NCI-H2171 treated with DMSO at 0.1 percent for 48 hours (cell line): ENCODE data around the gene HDGF.
A peak's percentile ranks its signal among the peaks of the same experiment; 100 is the strongest.

Source experiments
- DNase-seq: peaks from one replicate; lab custom pipeline; 2025; lab: John Stamatoyannopoulos, UW

The HDGF gene

GRCh38 chr1:156746728-156747631 is 4.5 kb downstream of the HDGF start:
- peak; percentile 73 for DNase-seq

DNA sequence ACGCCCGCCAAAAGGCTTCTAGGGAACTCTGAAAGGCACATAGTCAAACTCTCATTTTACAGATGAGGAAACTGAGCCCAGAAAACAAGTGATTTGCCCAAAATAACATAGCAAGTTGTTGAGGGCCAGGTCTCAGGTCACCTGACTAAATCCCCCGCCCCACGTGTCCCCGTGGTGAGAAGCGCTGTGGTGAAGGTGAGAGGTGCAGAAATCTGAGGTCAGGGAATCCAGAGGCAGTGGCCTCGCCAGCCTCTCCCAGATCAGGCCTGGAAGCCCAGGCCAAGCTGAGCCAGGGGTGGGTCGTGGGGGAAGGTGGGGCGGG is 5.1 kb downstream of the HDGF start:
- DNase-seq: no peak

DNA sequence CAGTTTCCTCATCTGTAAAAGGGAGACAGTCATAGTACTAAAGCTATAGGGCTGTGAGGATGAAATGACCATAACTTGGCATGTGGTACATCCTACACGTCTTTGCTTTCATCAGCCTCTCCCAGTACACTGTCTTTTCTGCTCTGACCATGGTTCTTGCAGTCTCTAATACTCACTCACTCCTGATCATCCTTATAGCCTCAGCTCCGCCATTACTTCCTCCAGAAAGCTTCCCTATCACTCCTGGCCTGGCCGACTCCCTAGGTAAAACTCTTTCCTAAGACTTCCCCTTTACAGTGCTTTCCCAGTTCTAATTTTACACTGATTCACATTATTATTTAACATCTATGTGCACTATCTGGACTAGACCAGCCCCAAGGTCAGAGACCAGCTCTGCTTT is 5.6 kb downstream of the HDGF start:
- no peak for DNase-seq

DNA sequence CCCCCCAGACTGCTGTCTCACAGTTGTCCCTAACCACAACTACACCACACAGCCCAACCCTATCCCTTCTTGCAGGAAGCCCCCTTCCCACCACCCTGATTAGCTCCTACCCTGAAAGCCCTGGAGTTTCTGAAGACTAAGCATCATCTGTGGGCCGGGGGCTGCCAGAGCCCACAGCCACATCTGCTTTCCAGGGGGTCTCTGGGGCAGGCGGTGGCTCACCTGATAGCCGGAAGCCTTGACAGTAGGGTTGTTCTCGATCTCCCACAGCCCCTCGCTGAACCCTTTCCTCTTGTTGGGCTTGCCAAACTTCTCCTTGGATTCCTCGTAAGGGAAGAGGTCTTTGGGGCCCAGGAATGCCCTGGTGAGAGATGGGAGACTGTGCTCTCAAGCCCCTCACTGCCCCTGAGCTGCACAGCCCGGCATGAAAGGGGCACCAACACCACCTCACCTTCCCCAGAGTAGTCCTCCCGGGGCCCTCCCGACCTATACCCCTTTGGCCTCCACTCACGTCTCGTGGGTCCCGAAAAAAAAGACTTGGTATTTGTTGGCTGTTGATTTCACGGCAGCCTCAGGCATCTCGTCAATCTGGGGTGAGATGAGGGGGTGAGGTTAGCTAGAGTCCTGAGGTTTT is 6.6 kb downstream of the HDGF start:
- no peak for DNase-seq

- DNase-seq: no peak
These were observed 7.1 kb downstream of the HDGF start for GRCh38 chr1:156744344-156744743.

DNA sequence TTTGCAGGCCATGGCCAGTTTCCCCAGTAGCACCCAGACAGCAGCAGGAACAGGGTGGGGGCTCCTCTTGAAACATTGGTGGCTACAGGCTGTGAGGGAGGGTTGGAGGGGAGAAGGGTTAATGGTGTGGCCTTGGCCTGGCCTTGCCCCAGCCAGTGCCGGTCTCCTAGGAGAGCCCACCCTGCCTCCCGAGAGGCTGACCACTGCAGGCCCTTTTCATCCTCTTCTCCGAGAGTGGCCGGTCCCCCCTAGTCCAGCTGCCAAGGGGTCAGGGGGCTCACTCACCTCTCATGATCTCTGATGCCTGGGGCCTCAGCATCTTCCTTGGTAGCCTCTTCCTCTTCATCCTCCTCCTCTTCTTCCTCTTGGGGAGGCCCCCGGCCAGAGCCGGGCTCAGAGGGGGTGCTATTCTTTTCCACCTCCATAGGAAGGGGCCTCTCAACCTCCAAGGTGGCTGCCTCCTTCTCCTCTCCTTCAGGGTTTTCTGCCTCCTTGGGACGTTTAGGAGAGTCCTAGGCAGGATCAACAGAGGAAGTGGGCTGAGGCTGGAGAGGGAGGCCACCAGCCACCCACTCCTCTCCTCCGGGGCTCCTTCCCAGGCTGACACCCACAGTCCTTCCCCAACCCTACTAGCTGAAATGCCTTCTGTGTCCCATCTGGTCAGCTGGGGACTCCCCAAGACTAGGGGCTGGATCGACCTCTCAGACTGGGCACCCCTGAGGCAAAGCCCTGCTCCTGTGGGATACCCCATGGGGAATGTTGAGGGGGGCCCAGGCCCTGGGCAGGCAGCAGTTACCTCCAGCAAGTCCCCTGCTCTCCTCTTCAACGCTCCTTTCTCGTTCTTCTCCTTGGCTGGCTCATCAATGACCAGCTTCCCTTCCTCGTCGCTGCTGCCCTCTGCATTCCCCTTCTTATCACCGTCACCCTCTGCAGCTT is 7.8 kb downstream of the HDGF start:
- DNase-seq: no peak

GRCh38 chr1:156742801-156743200 is 8.7 kb downstream of the HDGF start:
- DNase-seq: no peak

- DNase-seq: no peak
These were observed 9.5 kb downstream of the HDGF start for GRCh38 chr1:156742017-156742416.

- DNase-seq: no peak
These were observed 9.9 kb downstream of the HDGF start for GRCh38 chr1:156741481-156741983.

- DNase-seq: peak; percentile 100
These were observed 10.6 kb downstream of the HDGF start, which contains the start of gene MRPL24 for GRCh38 chr1:156740741-156741480. MRPL24 (minus strand) TSS chr1:156741088; CDS start chr1:156738704, 2,384 bp downstream.

DNA sequence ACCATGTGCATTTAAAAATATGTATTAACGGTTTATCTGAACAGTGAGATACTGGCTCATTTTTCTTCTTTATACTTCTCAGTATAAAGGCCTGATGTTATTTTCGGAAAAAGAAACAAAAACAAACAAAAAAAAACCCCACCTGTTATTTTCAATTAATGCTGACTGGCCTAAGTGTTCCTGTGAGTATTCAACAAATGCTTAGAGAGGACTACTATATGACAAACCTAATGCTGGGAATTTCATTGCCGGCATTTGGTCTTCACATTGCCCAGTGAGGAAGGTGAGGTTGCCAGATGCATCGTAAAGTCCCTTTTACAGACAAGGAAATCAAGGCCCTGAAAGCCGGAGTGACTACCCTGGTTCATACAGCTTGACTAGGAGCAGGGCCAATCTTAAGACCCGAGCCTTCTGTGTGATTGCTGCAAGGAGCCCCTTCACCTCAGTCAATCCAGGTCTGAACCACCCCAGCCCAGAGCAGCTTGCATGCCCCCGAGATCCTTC is 11.2 kb downstream of the HDGF start:
- DNase-seq: peak; percentile 69

DNA sequence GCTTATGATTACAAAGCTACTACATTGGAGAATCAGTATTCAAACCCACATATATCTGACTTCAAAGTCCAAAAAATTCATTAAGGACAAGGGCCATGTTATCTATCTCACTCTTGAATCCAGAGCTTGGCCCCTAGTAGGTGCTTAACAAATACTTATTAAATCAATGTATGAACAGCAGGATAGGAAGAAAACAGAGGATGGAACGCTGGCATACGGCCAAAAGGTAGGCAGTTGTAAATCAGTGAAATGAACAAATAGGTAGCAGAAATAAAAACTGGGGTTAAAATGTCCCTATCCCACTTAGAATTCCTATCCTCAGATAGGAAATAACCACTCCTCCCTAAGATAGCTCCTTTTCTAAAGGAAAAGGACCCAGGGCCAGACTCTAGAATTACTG is 12.6 kb downstream of the HDGF start:
- DNase-seq: no peak

GRCh38 chr1:156738407-156738806 is 13.1 kb downstream of the HDGF start:
- DNase-seq: no peak

GRCh38 chr1:156733989-156734584 is 17.4 kb downstream of the HDGF start:
- DNase-seq: no peak

GRCh38 chr1:156728599-156729462 is 22.6 kb downstream of the HDGF start, which contains the start of gene ISG20L2:
ISG20L2 (minus strand) TSS chr1:156728766; CDS start chr1:156727652, 1,114 bp downstream.
- DNase-seq: peak; percentile 98

DNA sequence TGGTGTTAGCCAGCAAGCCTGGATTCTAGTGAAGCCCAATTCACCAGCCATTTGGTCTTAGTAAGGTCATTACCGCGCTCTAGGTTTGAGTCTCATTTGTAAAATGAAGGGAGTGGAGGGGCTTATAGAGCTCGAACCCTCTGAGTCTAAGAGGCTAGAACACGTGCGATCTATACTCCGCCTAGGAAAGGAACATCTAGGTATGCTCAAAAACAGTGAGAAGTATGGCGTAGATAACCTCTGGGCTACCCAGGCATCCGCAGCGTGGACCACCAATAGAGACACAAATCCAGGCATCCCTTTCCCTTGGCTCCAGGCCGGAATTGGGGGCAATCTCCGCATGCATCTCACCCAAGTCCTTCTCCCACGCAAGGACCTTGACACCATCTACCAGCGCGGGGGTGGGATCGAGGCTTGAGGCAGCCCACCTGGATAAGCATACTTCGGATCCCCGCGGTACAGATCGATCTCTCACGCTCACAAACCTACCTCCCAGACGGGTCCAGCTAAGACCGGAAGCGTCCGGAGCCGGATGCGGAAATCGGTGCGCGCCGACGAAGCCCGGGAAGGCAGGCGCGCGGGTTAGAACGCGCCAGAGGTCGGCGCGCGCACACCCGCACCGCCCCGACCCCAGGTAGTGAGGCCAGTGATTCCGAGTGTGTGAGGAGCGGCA is 23.4 kb downstream of the HDGF start, which contains the start of gene METTL25B:
METTL25B (plus strand) TSS at position 544 of the 673 bp plus-strand sequence. CDS start 636 bp downstream, outside the sequence.
- peak; percentile 89 for DNase-seq

- DNase-seq: no peak
These were observed 24.0 kb downstream of the HDGF start for GRCh38 chr1:156727492-156727891.

- peak; percentile 43 for DNase-seq
These were observed 24.8 kb downstream of the HDGF start for GRCh38 chr1:156726549-156727226.
